ENCODE data around the gene LRBA.

DNA sequence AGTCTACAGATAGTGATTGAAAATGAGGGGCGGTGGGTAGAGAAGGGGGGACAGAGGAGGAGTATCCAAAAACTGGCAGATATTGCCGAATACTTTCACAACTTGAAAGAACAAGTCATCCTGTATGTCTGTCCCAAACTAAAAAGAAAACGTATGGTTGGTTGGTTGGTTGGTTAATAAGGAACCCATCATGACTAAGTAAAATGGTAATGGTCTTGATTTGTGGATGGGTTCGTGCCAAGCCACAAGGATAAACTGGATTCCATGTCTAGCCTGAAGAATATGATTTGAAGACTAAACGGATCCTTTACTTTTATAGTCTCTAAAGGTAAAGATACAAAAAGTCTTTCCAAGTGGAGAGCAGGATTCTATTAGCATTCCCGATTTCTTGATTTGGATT, 728.4 kb downstream of the LRBA start:
- no peak for TF ChIP-seq POLR2A (IDR thresholded peaks at IDR 0.05)
- TF ChIP-seq, protein P1, sequence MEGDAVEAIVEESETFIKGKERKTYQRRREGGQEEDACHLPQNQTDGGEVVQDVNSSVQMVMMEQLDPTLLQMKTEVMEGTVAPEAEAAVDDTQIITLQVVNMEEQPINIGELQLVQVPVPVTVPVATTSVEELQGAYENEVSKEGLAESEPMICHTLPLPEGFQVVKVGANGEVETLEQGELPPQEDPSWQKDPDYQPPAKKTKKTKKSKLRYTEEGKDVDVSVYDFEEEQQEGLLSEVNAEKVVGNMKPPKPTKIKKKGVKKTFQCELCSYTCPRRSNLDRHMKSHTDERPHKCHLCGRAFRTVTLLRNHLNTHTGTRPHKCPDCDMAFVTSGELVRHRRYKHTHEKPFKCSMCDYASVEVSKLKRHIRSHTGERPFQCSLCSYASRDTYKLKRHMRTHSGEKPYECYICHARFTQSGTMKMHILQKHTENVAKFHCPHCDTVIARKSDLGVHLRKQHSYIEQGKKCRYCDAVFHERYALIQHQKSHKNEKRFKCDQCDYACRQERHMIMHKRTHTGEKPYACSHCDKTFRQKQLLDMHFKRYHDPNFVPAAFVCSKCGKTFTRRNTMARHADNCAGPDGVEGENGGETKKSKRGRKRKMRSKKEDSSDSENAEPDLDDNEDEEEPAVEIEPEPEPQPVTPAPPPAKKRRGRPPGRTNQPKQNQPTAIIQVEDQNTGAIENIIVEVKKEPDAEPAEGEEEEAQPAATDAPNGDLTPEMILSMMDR (IDR thresholded peaks at IDR 0.05), result no peak

Measured in testis (tissue), 2 donors.